ENCODE results near the gene NFIX. TPM values are rescaled to one million over a fixed set of nuclear protein-coding genes. Genes with fewer than 3 reads are reported as not detected.

NFIX gene
- polyA plus RNA-seq, 1 donor (not counting 4 experiments of a cell fraction or from before 2014, with no cell fraction given) = 5.2 TPM

DNA sequence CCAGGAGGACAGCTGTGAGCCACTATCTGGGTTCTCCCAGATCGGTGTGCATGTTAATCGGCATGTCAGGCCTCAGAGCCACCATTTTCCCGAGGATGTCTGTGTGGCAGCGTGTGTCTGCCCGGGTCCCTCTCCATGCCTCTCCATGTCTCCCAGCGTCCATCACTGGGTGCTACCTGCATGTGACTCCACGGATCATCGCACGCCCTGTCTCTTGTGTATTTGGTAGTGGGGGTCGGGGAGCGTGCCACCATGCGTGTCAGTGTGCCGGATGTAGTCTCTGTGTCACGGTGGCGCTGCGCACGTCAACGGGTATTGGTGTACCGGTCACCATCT is 5.9 kb downstream of the NFIX start:
- dilution Hi-C loops (cut with MboI; ENCODE audit: extremely low pct_ligation_motif_present, low sequenced_read_pairs) = no loop called here
- peaks cover 72% of the 10 kb centered on the region for H3K79me2 ChIP-seq (ENCODE audit: control insufficient read depth, insufficient read depth, low read length)

DNA sequence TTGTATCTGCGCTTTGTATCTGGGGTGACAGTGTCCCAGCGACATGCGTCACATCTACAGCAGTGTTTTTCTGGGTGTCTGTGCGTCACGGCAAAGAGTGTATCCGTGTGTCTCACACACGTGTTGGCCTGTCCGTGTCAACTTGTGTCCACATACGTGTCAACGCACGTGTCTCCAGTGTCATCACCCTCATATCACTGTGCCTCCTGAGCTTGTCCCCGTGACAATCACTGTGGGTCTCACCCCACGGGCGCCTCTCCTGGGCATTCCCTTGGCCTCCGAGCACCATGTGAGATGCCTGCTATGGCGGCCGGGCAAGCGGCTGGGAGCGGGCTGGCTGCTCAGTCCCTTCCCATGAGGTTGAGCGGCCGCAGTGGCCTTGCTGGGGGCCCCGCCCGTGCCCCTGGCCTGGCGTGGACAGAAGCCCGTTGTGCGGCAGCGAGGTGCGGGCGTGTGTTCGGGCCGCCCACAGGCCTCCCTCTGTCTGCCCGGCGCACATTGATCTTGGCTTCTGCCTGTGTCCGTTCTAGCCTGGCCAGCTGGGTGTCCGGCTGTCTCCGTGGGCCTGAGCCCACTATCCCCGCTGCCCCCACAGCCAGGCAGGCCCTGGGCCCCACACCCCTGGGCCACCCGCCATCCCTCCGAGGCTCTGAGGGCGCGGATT is 6.4 kb downstream of the NFIX start:
- peak overlapping the region in 2 of 3 experiments; percentile 19 to 47 for H3K4me3 ChIP-seq (ENCODE audit: control insufficient read depth in 2 of 3, extremely low read depth in 1 of 3, insufficient read depth in 2 of 3, low read depth in 1 of 3, low read length in 3 of 3)
- peaks cover 74% of the 10 kb centered on the region for H3K4me1 ChIP-seq (ENCODE audit: control insufficient read depth, extremely low read depth, insufficient read depth, low read length)
- H3K9me3 ChIP-seq (ENCODE audit: control insufficient read depth, low read depth, low read length) = no peaks in the 10 kb centered on the region
- peak overlapping the region; percentile 73 for H3K9ac ChIP-seq (ENCODE audit: control insufficient read depth, extremely low read depth, insufficient read depth, low read length)
- H4K20me1 ChIP-seq (ENCODE audit: control insufficient read depth, extremely low read depth, insufficient read depth, low read length) = no peaks in the 10 kb centered on the region
- dilution Hi-C loops (cut with MboI; ENCODE audit: extremely low pct_ligation_motif_present, low sequenced_read_pairs) = no loop called here
- H3K9me1 ChIP-seq (ENCODE audit: control insufficient read depth, extremely low read depth, insufficient read depth, low read length) = no peaks in the 10 kb centered on the region
- H3K79me2 ChIP-seq (ENCODE audit: control insufficient read depth, insufficient read depth, low read length) = peaks cover 73% of the 10 kb centered on the region
- peak overlapping the region; percentile 57 for H3K27ac ChIP-seq (ENCODE audit: control insufficient read depth, insufficient read depth, low read length)
- peaks cover 0 to 9% of the 10 kb centered on the region in 2 experiments for H3K36me3 ChIP-seq (ENCODE audit: control insufficient read depth in 2 of 2, extremely low read depth in 1 of 2, insufficient read depth in 2 of 2, low read length in 2 of 2)
- H3K27me3 ChIP-seq (ENCODE audit: control insufficient read depth, extremely low read depth, insufficient read depth, low read length) = no peaks in the 10 kb centered on the region
- H3K4me2 ChIP-seq (ENCODE audit: control insufficient read depth, extremely low read depth, insufficient read depth, low read depth, low read length) = peak overlapping the region; percentile 76
- TF ChIP-seq, protein P1, sequence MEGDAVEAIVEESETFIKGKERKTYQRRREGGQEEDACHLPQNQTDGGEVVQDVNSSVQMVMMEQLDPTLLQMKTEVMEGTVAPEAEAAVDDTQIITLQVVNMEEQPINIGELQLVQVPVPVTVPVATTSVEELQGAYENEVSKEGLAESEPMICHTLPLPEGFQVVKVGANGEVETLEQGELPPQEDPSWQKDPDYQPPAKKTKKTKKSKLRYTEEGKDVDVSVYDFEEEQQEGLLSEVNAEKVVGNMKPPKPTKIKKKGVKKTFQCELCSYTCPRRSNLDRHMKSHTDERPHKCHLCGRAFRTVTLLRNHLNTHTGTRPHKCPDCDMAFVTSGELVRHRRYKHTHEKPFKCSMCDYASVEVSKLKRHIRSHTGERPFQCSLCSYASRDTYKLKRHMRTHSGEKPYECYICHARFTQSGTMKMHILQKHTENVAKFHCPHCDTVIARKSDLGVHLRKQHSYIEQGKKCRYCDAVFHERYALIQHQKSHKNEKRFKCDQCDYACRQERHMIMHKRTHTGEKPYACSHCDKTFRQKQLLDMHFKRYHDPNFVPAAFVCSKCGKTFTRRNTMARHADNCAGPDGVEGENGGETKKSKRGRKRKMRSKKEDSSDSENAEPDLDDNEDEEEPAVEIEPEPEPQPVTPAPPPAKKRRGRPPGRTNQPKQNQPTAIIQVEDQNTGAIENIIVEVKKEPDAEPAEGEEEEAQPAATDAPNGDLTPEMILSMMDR (optimal IDR thresholded peaks at IDR 0.05 in 1 of 3, IDR thresholded peaks at IDR 0.05 in 1 of 3, conservative IDR thresholded peaks at IDR 0.05 in 1 of 3; ENCODE audit: extremely low read depth in 1 of 3, insufficient read depth in 2 of 3, low read length in 3 of 3) = no peak
- TF ChIP-seq EZH2 (IDR thresholded peaks at IDR 0.05; ENCODE audit: low read length) = no peak
- FAIRE-seq (peak; percentile 43), DNase-seq (ENCODE audit: low read depth, low spot score) (no peak)
- peak overlapping the region; percentile 78 for H2AFZ ChIP-seq (ENCODE audit: control insufficient read depth, low read length)

More for the DNA sequence above, 5.9 kb downstream of the NFIX start:
- Histone ChIP-seq H2AFZ (ENCODE audit: control insufficient read depth, low read length) (peak overlapping the region; percentile 78), H3K27ac (ENCODE audit: control insufficient read depth, insufficient read depth, low read length) (peak overlapping the region; percentile 57), H3K9me1 (ENCODE audit: control insufficient read depth, extremely low read depth, insufficient read depth, low read length) (no peaks in the 10 kb centered on the region), H3K9ac (ENCODE audit: control insufficient read depth, extremely low read depth, insufficient read depth, low read length) (peak overlapping the region; percentile 73), H3K4me3 (ENCODE audit: control insufficient read depth in 2 of 3, extremely low read depth in 1 of 3, insufficient read depth in 2 of 3, low read depth in 1 of 3, low read length in 3 of 3) (peak overlapping the region in 2 of 3 experiments; percentile 19 to 47), H3K27me3 (ENCODE audit: control insufficient read depth, extremely low read depth, insufficient read depth, low read length) (no peaks in the 10 kb centered on the region), H4K20me1 (ENCODE audit: control insufficient read depth, extremely low read depth, insufficient read depth, low read length) (no peaks in the 10 kb centered on the region), H3K9me3 (ENCODE audit: control insufficient read depth, low read depth, low read length) (no peaks in the 10 kb centered on the region), H3K36me3 (ENCODE audit: control insufficient read depth in 2 of 2, extremely low read depth in 1 of 2, insufficient read depth in 2 of 2, low read length in 2 of 2) (peaks cover 0 to 9% of the 10 kb centered on the region in 2 experiments), H3K4me1 (ENCODE audit: control insufficient read depth, extremely low read depth, insufficient read depth, low read length) (peaks cover 71% of the 10 kb centered on the region), H3K4me2 (ENCODE audit: control insufficient read depth, extremely low read depth, insufficient read depth, low read depth, low read length) (peak overlapping the region; percentile 76)
- DNase-seq (ENCODE audit: low read depth, low spot score) (no peak), FAIRE-seq (peak; percentile 61)
- no peak for TF ChIP-seq EZH2 (IDR thresholded peaks at IDR 0.05; ENCODE audit: low read length)
- TF ChIP-seq, protein P1 (optimal IDR thresholded peaks at IDR 0.05 in 1 of 3, IDR thresholded peaks at IDR 0.05 in 1 of 3, conservative IDR thresholded peaks at IDR 0.05 in 1 of 3; ENCODE audit: extremely low read depth in 1 of 3, insufficient read depth in 2 of 3, low read length in 3 of 3) = peak in 1 of 3 experiments; percentile 22
